Endothelial cell (in vitro differentiated cells): Measurements from ENCODE around the gene TPST1. TPM values are rescaled to one million over a fixed set of nuclear protein-coding genes. Genes with fewer than 3 reads are reported as not detected.
"Not testable (repeated sequence)": the region's sequence is repeated elsewhere in the genome, so short reads cannot be mapped to it uniquely, and the experiment has no call there.

ENCODE experiments used
- DNase-seq: peaks from one replicate; pipeline ENCODE4 v3.0.0; 2021; ENCODE audit warnings: low spot score
- H3K27ac Mint-ChIP-seq: one replicate; pipeline ENCODE4 v1.8.0; 2021; ENCODE audit warnings: mixed read lengths, inconsistent platforms; ENCODE audit not compliant: unreplicated experiment
- H3K27me3 Mint-ChIP-seq: one replicate; pipeline ENCODE4 v1.8.0; 2021; ENCODE audit warnings: mild to moderate bottlenecking, moderate library complexity, mixed read lengths, inconsistent platforms; ENCODE audit not compliant: unreplicated experiment
- H3K36me3 Mint-ChIP-seq: one replicate; pipeline ENCODE4 v1.8.0; 2021; ENCODE audit warnings: mild to moderate bottlenecking, low read depth, mixed read lengths, inconsistent platforms; ENCODE audit not compliant: unreplicated experiment
- H3K4me1 Mint-ChIP-seq: one replicate; pipeline ENCODE4 v1.8.0; 2021; ENCODE audit warnings: mild to moderate bottlenecking, mixed read lengths, inconsistent platforms; ENCODE audit not compliant: unreplicated experiment
- H3K4me3 Mint-ChIP-seq: one replicate; pipeline ENCODE4 v1.8.0; 2021; ENCODE audit warnings: mild to moderate bottlenecking, mixed read lengths, inconsistent platforms; ENCODE audit not compliant: unreplicated experiment
- H3K9me3 Mint-ChIP-seq: one replicate; pipeline ENCODE4 v1.8.0; 2021; ENCODE audit warnings: mixed read lengths, inconsistent platforms; ENCODE audit not compliant: unreplicated experiment
- total RNA-seq: library from RNA; stranded (reverse); fragmentation: NEBNext Ultra II Directional; extraction: Animal tissue kit (Norgen Biotek cat#: 25700); gene quantifications from one replicate; pipeline ENCODE4 v1.2.1, GENCODE V29; 2021; ENCODE audit not compliant: unreplicated experiment
- TF ChIP-seq, protein P1 (sequence below): fragments of 200-600 bp; sonication (generic); IDR thresholded peaks from one replicate; pipeline ENCODE4 v1.5.0; 2021; ENCODE audit warnings: antibody characterized with exemption; ENCODE audit not compliant: unreplicated experiment

The TPST1 gene
- total RNA-seq, 1 donor from 2014 or later, result 17.7 TPM

DNA sequence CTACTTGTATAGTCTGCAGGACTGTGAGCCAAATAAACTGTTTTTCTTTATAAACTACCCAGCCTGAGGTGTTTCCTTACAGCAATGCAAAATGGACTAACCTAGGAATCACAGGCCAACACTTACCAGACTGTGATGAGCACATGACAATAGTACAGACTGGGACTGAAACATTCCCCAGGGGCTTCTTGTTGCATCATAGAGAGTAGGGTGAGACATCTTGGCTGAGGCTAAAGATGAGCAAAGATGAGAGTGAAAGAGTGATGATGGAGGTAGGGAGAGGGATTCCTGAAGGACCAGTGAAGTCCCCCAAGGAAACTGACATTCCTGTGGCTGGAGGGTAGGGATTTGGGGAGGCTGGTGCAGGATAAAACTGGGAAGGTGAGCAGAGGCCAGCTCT is 194.4 kb downstream of the TPST1 start:
- no peak for DNase-seq
- Mint-ChIP-seq H3K4me1 (no peaks in the 10 kb centered on the region), H3K36me3 (peaks cover 14% of the 10 kb centered on the region), H3K27ac (no peak overlapping the region), H3K9me3 (no peaks in the 10 kb centered on the region), H3K27me3 (peaks cover 3% of the 10 kb centered on the region), H3K4me3 (no peak overlapping the region)
- TF ChIP-seq, protein P1, sequence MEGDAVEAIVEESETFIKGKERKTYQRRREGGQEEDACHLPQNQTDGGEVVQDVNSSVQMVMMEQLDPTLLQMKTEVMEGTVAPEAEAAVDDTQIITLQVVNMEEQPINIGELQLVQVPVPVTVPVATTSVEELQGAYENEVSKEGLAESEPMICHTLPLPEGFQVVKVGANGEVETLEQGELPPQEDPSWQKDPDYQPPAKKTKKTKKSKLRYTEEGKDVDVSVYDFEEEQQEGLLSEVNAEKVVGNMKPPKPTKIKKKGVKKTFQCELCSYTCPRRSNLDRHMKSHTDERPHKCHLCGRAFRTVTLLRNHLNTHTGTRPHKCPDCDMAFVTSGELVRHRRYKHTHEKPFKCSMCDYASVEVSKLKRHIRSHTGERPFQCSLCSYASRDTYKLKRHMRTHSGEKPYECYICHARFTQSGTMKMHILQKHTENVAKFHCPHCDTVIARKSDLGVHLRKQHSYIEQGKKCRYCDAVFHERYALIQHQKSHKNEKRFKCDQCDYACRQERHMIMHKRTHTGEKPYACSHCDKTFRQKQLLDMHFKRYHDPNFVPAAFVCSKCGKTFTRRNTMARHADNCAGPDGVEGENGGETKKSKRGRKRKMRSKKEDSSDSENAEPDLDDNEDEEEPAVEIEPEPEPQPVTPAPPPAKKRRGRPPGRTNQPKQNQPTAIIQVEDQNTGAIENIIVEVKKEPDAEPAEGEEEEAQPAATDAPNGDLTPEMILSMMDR, result no peak

GRCh38 chr7:66400400-66400799 is 195.3 kb downstream of the TPST1 start:
- no peak for DNase-seq
- Mint-ChIP-seq H3K4me3 (no peak overlapping the region), H3K4me1 (no peaks in the 10 kb centered on the region), H3K9me3 (no peaks in the 10 kb centered on the region), H3K36me3 (peaks cover 14% of the 10 kb centered on the region), H3K27ac (no peak overlapping the region), H3K27me3 (peaks cover 3% of the 10 kb centered on the region)
- TF ChIP-seq, protein P1, result no peak

GRCh38 chr7:66401126-66401525 is 196.0 kb downstream of the TPST1 start:
- not testable (repeated sequence) for H3K9me3 Mint-ChIP-seq, H3K4me1 Mint-ChIP-seq, H3K27me3 Mint-ChIP-seq, DNase-seq, H3K27ac Mint-ChIP-seq, H3K4me3 Mint-ChIP-seq
- H3K36me3 Mint-ChIP-seq, result peaks cover 14% of the 10 kb centered on the region

- not testable (repeated sequence) for DNase-seq, H3K4me1 Mint-ChIP-seq, H3K4me3 Mint-ChIP-seq, H3K9me3 Mint-ChIP-seq, H3K27me3 Mint-ChIP-seq, H3K27ac Mint-ChIP-seq
- peaks cover 14% of the 10 kb centered on the region for H3K36me3 Mint-ChIP-seq
Measured at GRCh38 chr7:66401932-66402331, 196.8 kb downstream of the TPST1 start.

DNA sequence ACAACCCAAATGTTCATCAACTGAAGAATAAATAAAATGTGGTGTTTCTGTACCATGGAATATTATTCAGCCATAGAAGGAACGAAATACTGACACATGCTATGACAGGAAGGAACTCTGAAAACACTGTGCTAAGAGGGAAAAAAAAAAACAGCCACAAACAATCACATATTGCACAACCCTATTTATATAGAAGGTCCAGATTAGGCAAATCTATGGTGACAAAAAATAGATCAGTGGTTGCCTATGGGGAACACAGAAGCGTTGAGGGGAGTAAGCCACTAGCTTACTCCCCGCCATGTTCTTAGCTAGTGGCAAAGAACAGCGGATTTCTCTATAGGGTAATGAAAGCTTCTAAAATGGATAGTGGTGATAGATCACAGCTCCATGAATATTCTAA is 198.4 kb downstream of the TPST1 start:
- H3K27ac Mint-ChIP-seq, result no peak overlapping the region
- no peak overlapping the region for H3K4me3 Mint-ChIP-seq
- TF ChIP-seq, protein P1, result no peak
- no peak for DNase-seq
- H3K27me3 Mint-ChIP-seq, result peaks cover 3% of the 10 kb centered on the region
- peaks cover 14% of the 10 kb centered on the region for H3K36me3 Mint-ChIP-seq
- H3K4me1 Mint-ChIP-seq, result no peaks in the 10 kb centered on the region
- no peaks in the 10 kb centered on the region for H3K9me3 Mint-ChIP-seq

- no peak overlapping the region for H3K27ac Mint-ChIP-seq
- H3K27me3 Mint-ChIP-seq, result peaks cover 4% of the 10 kb centered on the region
- no peak overlapping the region for H3K4me3 Mint-ChIP-seq
- TF ChIP-seq, protein P1, result no peak
- no peak for DNase-seq
- H3K36me3 Mint-ChIP-seq, result peaks cover 5% of the 10 kb centered on the region
- H3K4me1 Mint-ChIP-seq, result no peaks in the 10 kb centered on the region
- H3K9me3 Mint-ChIP-seq, result no peaks in the 10 kb centered on the region
Measured at GRCh38 chr7:66409493-66409892, 204.4 kb downstream of the TPST1 start.

Other genes with a start within 250 kb of the TPST1 start
- gene GUSB, start 223.1 kb upstream of the TPST1 start, total RNA-seq, result 53.6 TPM
- gene ASL, start 129.5 kb upstream of the TPST1 start, total RNA-seq, result 48.3 TPM
- gene CRCP, start 90.5 kb upstream of the TPST1 start, total RNA-seq, result 19.2 TPM